NB4 (cell line): ENCODE measurements around the gene PLA2G2D.

Source experiments
- POLR2A ChIP-seq: IDR thresholded peaks from 2 replicates; pipeline ENCODE4 v1.6.1; 2011; ENCODE audit warnings: mild to moderate bottlenecking; ENCODE audit not compliant: insufficient read length; ENCODE audit errors: extremely low read depth
- TF ChIP-seq, protein P1 (sequence below): IDR thresholded peaks from one replicate; pipeline ENCODE4 v1.5.1; 2012; ENCODE audit warnings: low read depth, low read length
- TF ChIP-seq, protein P2 (sequence below): IDR thresholded peaks from 2 replicates; pipeline ENCODE4 v1.6.1; 2011; ENCODE audit warnings: low read depth, low read length

DNA sequence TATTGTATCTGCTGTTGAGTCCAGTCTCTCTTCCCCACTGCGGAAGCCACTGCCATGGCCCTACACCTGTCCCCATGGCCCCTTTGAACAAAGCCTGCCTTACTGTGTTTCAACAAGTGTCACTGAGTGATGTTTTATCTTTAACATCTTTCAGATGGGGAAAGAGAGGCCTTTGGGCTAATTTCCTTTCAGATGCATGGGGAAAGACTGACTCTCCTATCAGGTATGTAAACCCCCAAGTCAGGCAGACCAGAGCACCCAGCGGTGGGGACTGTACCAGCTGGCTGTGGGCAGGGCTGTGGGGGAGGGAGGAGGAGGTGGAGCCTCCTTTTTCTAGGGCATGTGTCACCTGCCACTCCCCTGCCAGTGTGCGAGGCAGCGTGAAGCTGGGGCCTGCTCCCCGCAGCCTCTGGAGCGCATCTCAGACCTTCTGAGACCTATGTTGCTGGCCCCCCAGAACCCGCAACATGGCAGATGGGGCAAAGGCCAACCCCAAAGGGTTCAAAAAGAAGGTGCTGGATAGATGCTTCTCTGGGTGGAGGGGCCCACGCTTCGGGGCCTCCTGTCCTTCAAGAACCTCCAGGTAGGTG is 19.7 kb upstream of the PLA2G2D start, which contains the start of gene PLA2G2F:
- no peak for TF ChIP-seq POLR2A
- TF ChIP-seq, protein P1, sequence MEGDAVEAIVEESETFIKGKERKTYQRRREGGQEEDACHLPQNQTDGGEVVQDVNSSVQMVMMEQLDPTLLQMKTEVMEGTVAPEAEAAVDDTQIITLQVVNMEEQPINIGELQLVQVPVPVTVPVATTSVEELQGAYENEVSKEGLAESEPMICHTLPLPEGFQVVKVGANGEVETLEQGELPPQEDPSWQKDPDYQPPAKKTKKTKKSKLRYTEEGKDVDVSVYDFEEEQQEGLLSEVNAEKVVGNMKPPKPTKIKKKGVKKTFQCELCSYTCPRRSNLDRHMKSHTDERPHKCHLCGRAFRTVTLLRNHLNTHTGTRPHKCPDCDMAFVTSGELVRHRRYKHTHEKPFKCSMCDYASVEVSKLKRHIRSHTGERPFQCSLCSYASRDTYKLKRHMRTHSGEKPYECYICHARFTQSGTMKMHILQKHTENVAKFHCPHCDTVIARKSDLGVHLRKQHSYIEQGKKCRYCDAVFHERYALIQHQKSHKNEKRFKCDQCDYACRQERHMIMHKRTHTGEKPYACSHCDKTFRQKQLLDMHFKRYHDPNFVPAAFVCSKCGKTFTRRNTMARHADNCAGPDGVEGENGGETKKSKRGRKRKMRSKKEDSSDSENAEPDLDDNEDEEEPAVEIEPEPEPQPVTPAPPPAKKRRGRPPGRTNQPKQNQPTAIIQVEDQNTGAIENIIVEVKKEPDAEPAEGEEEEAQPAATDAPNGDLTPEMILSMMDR, result no peak
- TF ChIP-seq, protein P2, sequence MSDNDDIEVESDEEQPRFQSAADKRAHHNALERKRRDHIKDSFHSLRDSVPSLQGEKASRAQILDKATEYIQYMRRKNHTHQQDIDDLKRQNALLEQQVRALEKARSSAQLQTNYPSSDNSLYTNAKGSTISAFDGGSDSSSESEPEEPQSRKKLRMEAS, result no peak
